HEK293 (cell line): ENCODE measurements around the gene DGCR8.

ENCODE experiments used
- CTCF ChIA-PET: fragments of 350-600 bp; formaldehyde crosslinking; extraction: SDS; loops from one replicate; lab custom pipeline; 2021; ENCODE audit warnings: antibody characterized with exemption; lab: Yijun Ruan, JAX
- POLR2A ChIA-PET: fragments of 300-600 bp; formaldehyde crosslinking; extraction: SDS; loops from one replicate; lab custom pipeline; 2020; ENCODE audit warnings: antibody characterized with exemption, inconsistent platforms; lab: Yijun Ruan, JAX
- H3K27ac ChIP-seq: fragments of 200-500 bp; sonication (Bioruptor generic); 2 replicates; pipeline ENCODE4 v1.5.1; 2014; ENCODE audit warnings: low read depth, low read length, control low read depth, inconsistent platforms; ENCODE audit errors: extremely low read depth
- H3K36me3 ChIP-seq, 2 experiments: fragments of 200-500 bp in 1 of 2; sonication (Bioruptor generic) in 1 of 2; 1 replicate in 1 of 2; 2 replicates in 1 of 2; pipeline ENCODE4 v1.5.1; 2014 to 2017; ENCODE audit warnings: inconsistent platforms in 2 of 2, low read length in 2 of 2; ENCODE audit not compliant: control insufficient read depth in 2 of 2, insufficient read depth in 1 of 2
- H3K4me1 ChIP-seq: fragments of 200-500 bp; sonication (Bioruptor generic); 2 replicates; pipeline ENCODE4 v1.5.1; 2014; ENCODE audit warnings: mild to moderate bottlenecking, low read length, inconsistent platforms; ENCODE audit not compliant: control insufficient read depth, insufficient read depth
- H3K4me3 ChIP-seq: 2 replicates; pipeline ENCODE4 v1.5.1; 2011; ENCODE audit warnings: low read depth, mild to moderate bottlenecking, control low read depth, low read length, moderate library complexity
- H3K9me3 ChIP-seq: fragments of 200-500 bp; sonication (Bioruptor generic); 2 replicates; pipeline ENCODE4 v1.5.1; 2014; ENCODE audit warnings: low read depth, low read length, inconsistent platforms; ENCODE audit not compliant: control insufficient read depth, insufficient read depth
- CTCF ChIP-seq: fragments of 450-650 bp; formaldehyde crosslinking; IDR thresholded peaks from 2 replicates; pipeline ENCODE4 v1.5.1; 2016; ENCODE audit warnings: missing biosample characterization, missing genetic modification characterization
- EGR2 ChIP-seq: fragments of 450-650 bp; formaldehyde crosslinking; IDR thresholded peaks from 2 replicates; pipeline ENCODE4 v1.5.1; 2016; ENCODE audit warnings: low read depth, missing biosample characterization, missing genetic modification characterization
- GLI4 ChIP-seq: fragments of 450-650 bp; formaldehyde crosslinking; IDR thresholded peaks from 2 replicates; pipeline ENCODE4 v1.5.1; 2016; ENCODE audit warnings: missing biosample characterization, missing genetic modification characterization
- KLF16 ChIP-seq: fragments of 450-650 bp; formaldehyde crosslinking; IDR thresholded peaks from 2 replicates; pipeline ENCODE4 v1.5.1; 2017; ENCODE audit warnings: missing biosample characterization, missing genetic modification characterization
- TCF7L2 ChIP-seq: IDR thresholded peaks from 2 replicates; pipeline ENCODE4 v1.6.1; 2011; ENCODE audit warnings: low read depth, mild to moderate bottlenecking, inconsistent platforms, low read length, moderate library complexity, borderline replicate concordance
- ZBTB1 ChIP-seq: fragments of 450-650 bp; formaldehyde crosslinking; IDR thresholded peaks from 2 replicates; pipeline ENCODE4 v1.5.1; 2016; ENCODE audit warnings: missing biosample characterization, missing genetic modification characterization
- ZBTB20 ChIP-seq: fragments of 450-650 bp; formaldehyde crosslinking; IDR thresholded peaks from 2 replicates; pipeline ENCODE4 v1.5.1; 2016; ENCODE audit warnings: missing biosample characterization, missing genetic modification characterization
- ZBTB21 ChIP-seq: fragments of 450-650 bp; formaldehyde crosslinking; IDR thresholded peaks from 2 replicates; pipeline ENCODE4 v1.5.1; 2017; ENCODE audit warnings: missing biosample characterization, missing genetic modification characterization
- ZBTB26 ChIP-seq: fragments of 450-650 bp; formaldehyde crosslinking; optimal IDR thresholded peaks from 2 replicates; pipeline ENCODE3; 2016; ENCODE audit warnings: missing biosample characterization, mild to moderate bottlenecking, missing genetic modification characterization
- ZFP41 ChIP-seq: fragments of 450-650 bp; formaldehyde crosslinking; IDR thresholded peaks from 2 replicates; pipeline ENCODE4 v1.5.1; 2016; ENCODE audit warnings: missing biosample characterization, missing genetic modification characterization, borderline replicate concordance
- ZNF132 ChIP-seq: fragments of 450-650 bp; formaldehyde crosslinking; IDR thresholded peaks from 2 replicates; pipeline ENCODE4 v1.5.1; 2017; ENCODE audit warnings: missing biosample characterization, missing genetic modification characterization, borderline replicate concordance
- ZNF184 ChIP-seq: fragments of 450-650 bp; IDR thresholded peaks from 2 replicates; pipeline ENCODE4 v1.5.1; 2018; ENCODE audit warnings: missing biosample characterization, mild to moderate bottlenecking, missing genetic modification characterization
- ZNF335 ChIP-seq: fragments of 450-650 bp; formaldehyde crosslinking; conservative IDR thresholded peaks from 2 replicates; pipeline ENCODE4 v1.5.1; 2016; ENCODE audit warnings: missing biosample characterization, missing genetic modification characterization
- ZNF366 ChIP-seq: fragments of 450-650 bp; formaldehyde crosslinking; conservative IDR thresholded peaks from 2 replicates; pipeline ENCODE4 v1.5.1; 2016; ENCODE audit warnings: missing biosample characterization, missing genetic modification characterization
- TF ChIP-seq, protein P1 (sequence below): fragments of 450-650 bp; formaldehyde crosslinking; IDR thresholded peaks from 2 replicates; pipeline ENCODE4 v1.5.0; 2017; ENCODE audit warnings: missing biosample characterization, missing genetic modification characterization, borderline replicate concordance
- TF ChIP-seq, protein P2 (sequence below): fragments of 450-650 bp; formaldehyde crosslinking; IDR thresholded peaks from 2 replicates; pipeline ENCODE4 v1.5.1; 2016; ENCODE audit warnings: missing biosample characterization, missing genetic modification characterization

The DGCR8 gene

GRCh38 chr22:20093418-20094196 lies 13.6 kb downstream of the DGCR8 start:
- TF ChIP-seq ZBTB1 (tag by site-specific recombination) (no peak), ZNF366 (tag by site-specific recombination) (no peak)
- Histone ChIP-seq H3K4me1 (no peaks in the 10 kb centered on the region), H3K27ac (no peak overlapping the region), H3K36me3 (peaks cover 66 to 99% of the 10 kb centered on the region in 2 experiments), H3K4me3 (no peak overlapping the region), H3K9me3 (no peaks in the 10 kb centered on the region)
- POLR2A ChIA-PET = interaction anchor here (0.7 to 1.9 kb wide), 4 partner anchors 8 to 24 kb away, joined by 3 to 5 read pairs (median 3); partner anchors contain the start of gene TRMT2A
- CTCF ChIA-PET = interaction anchor here (0.9 kb wide), 1 partner anchor 8 kb away, joined by 4 read pairs; no protein-coding TSS in a partner anchor

DNA sequence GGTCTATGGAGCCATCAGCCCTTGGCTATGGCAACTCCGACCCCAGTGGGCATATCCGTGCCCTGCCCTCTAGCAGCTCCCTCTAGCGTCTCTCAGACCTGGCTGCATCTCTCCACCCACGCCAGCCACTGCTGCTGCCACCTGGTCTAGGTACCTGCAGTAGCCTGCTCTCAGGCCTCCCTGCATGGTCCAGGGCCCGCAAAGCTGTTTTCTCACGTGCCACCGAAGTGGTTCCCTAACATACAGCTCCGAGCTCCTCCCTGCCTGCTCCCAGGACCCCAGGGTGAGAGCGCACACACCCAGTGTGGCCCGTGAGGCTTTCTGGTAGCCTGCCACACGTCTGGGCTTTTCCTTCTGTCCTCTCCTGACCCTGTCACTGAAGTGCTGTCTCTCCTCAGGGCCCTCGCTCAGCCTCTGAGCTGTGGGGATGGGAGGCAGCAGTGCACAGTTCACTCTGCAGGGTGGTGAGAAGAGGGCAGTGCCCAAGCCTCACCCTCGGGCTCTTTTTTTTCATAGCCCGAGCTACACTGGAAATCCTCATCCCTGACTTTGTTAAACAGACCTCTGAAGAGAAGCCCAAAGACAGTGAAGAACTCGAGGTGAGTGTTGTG lies 14.3 kb downstream of the DGCR8 start:
- Histone ChIP-seq H3K27ac (no peak overlapping the region), H3K36me3 (peaks cover 63 to 99% of the 10 kb centered on the region in 2 experiments), H3K4me1 (no peaks in the 10 kb centered on the region), H3K4me3 (no peak overlapping the region), H3K9me3 (no peaks in the 10 kb centered on the region)
- TF ChIP-seq, protein P1, sequence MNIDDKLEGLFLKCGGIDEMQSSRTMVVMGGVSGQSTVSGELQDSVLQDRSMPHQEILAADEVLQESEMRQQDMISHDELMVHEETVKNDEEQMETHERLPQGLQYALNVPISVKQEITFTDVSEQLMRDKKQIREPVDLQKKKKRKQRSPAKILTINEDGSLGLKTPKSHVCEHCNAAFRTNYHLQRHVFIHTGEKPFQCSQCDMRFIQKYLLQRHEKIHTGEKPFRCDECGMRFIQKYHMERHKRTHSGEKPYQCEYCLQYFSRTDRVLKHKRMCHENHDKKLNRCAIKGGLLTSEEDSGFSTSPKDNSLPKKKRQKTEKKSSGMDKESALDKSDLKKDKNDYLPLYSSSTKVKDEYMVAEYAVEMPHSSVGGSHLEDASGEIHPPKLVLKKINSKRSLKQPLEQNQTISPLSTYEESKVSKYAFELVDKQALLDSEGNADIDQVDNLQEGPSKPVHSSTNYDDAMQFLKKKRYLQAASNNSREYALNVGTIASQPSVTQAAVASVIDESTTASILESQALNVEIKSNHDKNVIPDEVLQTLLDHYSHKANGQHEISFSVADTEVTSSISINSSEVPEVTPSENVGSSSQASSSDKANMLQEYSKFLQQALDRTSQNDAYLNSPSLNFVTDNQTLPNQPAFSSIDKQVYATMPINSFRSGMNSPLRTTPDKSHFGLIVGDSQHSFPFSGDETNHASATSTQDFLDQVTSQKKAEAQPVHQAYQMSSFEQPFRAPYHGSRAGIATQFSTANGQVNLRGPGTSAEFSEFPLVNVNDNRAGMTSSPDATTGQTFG = no peak
- CTCF ChIA-PET = interaction anchor here (0.9 kb wide), 1 partner anchor 9 kb away, joined by 4 read pairs; no protein-coding TSS in a partner anchor
- POLR2A ChIA-PET = interaction anchor here (0.7 to 1.9 kb wide), 5 partner anchors 8 to 23 kb away, joined by 3 to 5 read pairs (median 3); partner anchors contain the start of gene TRMT2A

- TF ChIP-seq ZNF184 (tag by site-specific recombination) (no peak), ZNF335 (no peak), ZBTB20 (tag by site-specific recombination) (no peak), EGR2 (no peak), ZBTB26 (tag by site-specific recombination) (no peak), ZBTB21 (tag by site-specific recombination) (no peak), GLI4 (tag by site-specific recombination) (no peak), ZNF132 (tag by site-specific recombination) (no peak), KLF16 (tag by site-specific recombination) (no peak), ZFP41 (tag by site-specific recombination) (no peak), TCF7L2 (no peak), CTCF (tag by site-specific recombination) (no peak)
- TF ChIP-seq, protein P2, sequence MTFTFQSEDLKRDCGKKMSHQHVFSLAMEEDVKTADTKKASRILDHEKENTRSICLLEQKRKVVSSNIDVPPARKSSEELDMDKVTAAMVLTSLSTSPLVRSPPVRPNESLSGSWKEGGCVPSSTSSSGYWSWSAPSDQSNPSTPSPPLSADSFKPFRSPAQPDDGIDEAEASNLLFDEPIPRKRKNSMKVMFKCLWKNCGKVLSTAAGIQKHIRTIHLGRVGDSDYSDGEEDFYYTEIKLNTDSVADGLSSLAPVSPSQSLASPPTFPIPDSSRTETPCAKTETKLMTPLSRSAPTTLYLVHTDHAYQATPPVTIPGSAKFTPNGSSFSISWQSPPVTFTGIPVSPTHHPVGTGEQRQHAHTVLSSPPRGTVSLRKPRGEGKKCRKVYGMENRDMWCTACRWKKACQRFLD = no peak
- TF ChIP-seq, all 188 proteins: peak for 0
- H3K27ac ChIP-seq = no peak overlapping the region
- ChIA-PET CTCF (interaction anchor here (1.0 to 3.0 kb wide), 4 partner anchors 10 to 16 kb away, joined by 3 to 11 read pairs (median 4); no protein-coding TSS in a partner anchor), POLR2A (interaction anchor here (1.3 kb wide), 1 partner anchor 22 kb away, joined by 4 read pairs; the partner anchor contains the start of gene TRMT2A)
- peaks cover 63 to 99% of the 10 kb centered on the region in 2 experiments for H3K36me3 ChIP-seq
- no peaks in the 10 kb centered on the region for H3K4me1 ChIP-seq
- H3K4me3 ChIP-seq = no peak overlapping the region
- H3K9me3 ChIP-seq = no peaks in the 10 kb centered on the region
Observed at GRCh38 chr22:20095521-20095920, 15.5 kb downstream of the DGCR8 start.
